GM21423 (cell line): ENCODE measurements around the gene NCOR1.
"Not testable (repeated sequence)": the region's sequence is repeated elsewhere in the genome, so short reads cannot be mapped to it uniquely, and the experiment has no call there.

ENCODE experiments used
- ATAC-seq: cut with Tn5 transposase; IDR thresholded peaks from one replicate; pipeline ENCODE4 v1.9.1; 2021; ENCODE audit warnings: mild to moderate bottlenecking, moderate library complexity; ENCODE audit not compliant: unreplicated experiment

The NCOR1 gene

GRCh38 chr17:16215965-16216316, 607 bp upstream of the NCOR1 start:
- no peak for ATAC-seq

GRCh38 chr17:16215002-16215272, 397 bp downstream of the NCOR1 start:
- peak; percentile 34 for ATAC-seq

GRCh38 chr17:16214190-16215001, 938 bp downstream of the NCOR1 start:
- ATAC-seq, result no peak

- ATAC-seq, result no peak
These were observed 2.5 kb downstream of the NCOR1 start for GRCh38 chr17:16212793-16213192.

- no peak for ATAC-seq
These were observed 3.7 kb downstream of the NCOR1 start for GRCh38 chr17:16211590-16211989.

GRCh38 chr17:16204763-16205162, 10.6 kb downstream of the NCOR1 start:
- not testable (repeated sequence) for ATAC-seq

GRCh38 chr17:16202554-16203500, 12.5 kb downstream of the NCOR1 start:
- not testable (repeated sequence) for ATAC-seq

- ATAC-seq, result not testable (repeated sequence)
These were observed 13.6 kb downstream of the NCOR1 start for GRCh38 chr17:16201693-16202131.

- no peak for ATAC-seq
These were observed 16.2 kb downstream of the NCOR1 start for GRCh38 chr17:16199093-16199492.

- ATAC-seq, result no peak
These were observed 18.1 kb downstream of the NCOR1 start for GRCh38 chr17:16197276-16197675.

GRCh38 chr17:16194307-16194835, 21.0 kb downstream of the NCOR1 start:
- ATAC-seq, result not testable (repeated sequence)

- no peak for ATAC-seq
These were observed 23.7 kb downstream of the NCOR1 start for GRCh38 chr17:16191604-16192003.

GRCh38 chr17:16190703-16191360, 24.5 kb downstream of the NCOR1 start:
- ATAC-seq, result no peak

GRCh38 chr17:16189791-16190348, 25.5 kb downstream of the NCOR1 start:
- ATAC-seq, result no peak

GRCh38 chr17:16187642-16188041, 27.7 kb downstream of the NCOR1 start:
- ATAC-seq, result no peak

- no peak for ATAC-seq
These were observed 33.8 kb downstream of the NCOR1 start for GRCh38 chr17:16181581-16181980.

- ATAC-seq, result no peak
These were observed 36.5 kb downstream of the NCOR1 start for GRCh38 chr17:16178836-16179235.

GRCh38 chr17:16171613-16172012, 43.7 kb downstream of the NCOR1 start:
- no peak for ATAC-seq

- not testable (repeated sequence) for ATAC-seq
These were observed 48.6 kb downstream of the NCOR1 start for GRCh38 chr17:16166766-16167165.

GRCh38 chr17:16158714-16159113, 56.6 kb downstream of the NCOR1 start:
- ATAC-seq, result no peak

GRCh38 chr17:16155536-16155935, 59.8 kb downstream of the NCOR1 start:
- no peak for ATAC-seq
